Activated T-helper 1 cell treated with Interleukin-2 at 50 U/mL for 16 hours (primary cell): ENCODE measurements around the gene ACOT13.
"Not testable (repeated sequence)": the region's sequence is repeated elsewhere in the genome, so short reads cannot be mapped to it uniquely, and the experiment has no call there.

Experiments
- DNase-seq: peaks from one replicate; pipeline ENCODE4 v3.0.0-alpha.2; 2020; ENCODE audit warnings: low read depth

Gene ACOT13

GRCh38 chr6:24692848-24693592, 26.1 kb downstream of the ACOT13 start:
- no peak for DNase-seq

- no peak for DNase-seq
These were observed 27.3 kb downstream of the ACOT13 start for GRCh38 chr6:24694198-24694597.

- peak; percentile 13 for DNase-seq
These were observed 28.8 kb downstream of the ACOT13 start for GRCh38 chr6:24695635-24696034.

- DNase-seq: no peak
These were observed 29.2 kb downstream of the ACOT13 start for GRCh38 chr6:24696097-24696496.

- DNase-seq: no peak
These were observed 32.9 kb downstream of the ACOT13 start for GRCh38 chr6:24699521-24700359.

GRCh38 chr6:24702720-24703282, 35.9 kb downstream of the ACOT13 start:
- DNase-seq: no peak

- DNase-seq: no peak
These were observed 37.6 kb downstream of the ACOT13 start for GRCh38 chr6:24704468-24704867.

- DNase-seq: no peak
These were observed 41.7 kb downstream of the ACOT13 start for GRCh38 chr6:24708612-24709011.

- no peak for DNase-seq
These were observed 42.3 kb downstream of the ACOT13 start for GRCh38 chr6:24709014-24709711.

GRCh38 chr6:24710519-24711303, 43.8 kb downstream of the ACOT13 start:
- DNase-seq: no peak

- DNase-seq: not testable (repeated sequence)
These were observed 49.8 kb downstream of the ACOT13 start for GRCh38 chr6:24716602-24717148.

- DNase-seq: no peak
These were observed 51.7 kb downstream of the ACOT13 start for GRCh38 chr6:24718449-24719124.

GRCh38 chr6:24719125-24719971, 52.5 kb downstream of the ACOT13 start, which contains the start of gene C6orf62:
C6orf62 (minus strand) TSS chr6:24719154; CDS start chr6:24718668, 486 bp downstream.
- peak; percentile 2 for DNase-seq

- peak; percentile 72 for DNase-seq
These were observed 53.3 kb downstream of the ACOT13 start for GRCh38 chr6:24720131-24720603.

- DNase-seq: peak; percentile 99
These were observed 54.0 kb downstream of the ACOT13 start for GRCh38 chr6:24720604-24721460.

GRCh38 chr6:24721461-24722215, 54.8 kb downstream of the ACOT13 start:
- DNase-seq: no peak

GRCh38 chr6:24723270-24723669, 56.4 kb downstream of the ACOT13 start:
- DNase-seq: no peak

- not testable (repeated sequence) for DNase-seq
These were observed 63.8 kb downstream of the ACOT13 start for GRCh38 chr6:24730653-24731052.
